ENCODE measurements around the gene AHRR.

DNA sequence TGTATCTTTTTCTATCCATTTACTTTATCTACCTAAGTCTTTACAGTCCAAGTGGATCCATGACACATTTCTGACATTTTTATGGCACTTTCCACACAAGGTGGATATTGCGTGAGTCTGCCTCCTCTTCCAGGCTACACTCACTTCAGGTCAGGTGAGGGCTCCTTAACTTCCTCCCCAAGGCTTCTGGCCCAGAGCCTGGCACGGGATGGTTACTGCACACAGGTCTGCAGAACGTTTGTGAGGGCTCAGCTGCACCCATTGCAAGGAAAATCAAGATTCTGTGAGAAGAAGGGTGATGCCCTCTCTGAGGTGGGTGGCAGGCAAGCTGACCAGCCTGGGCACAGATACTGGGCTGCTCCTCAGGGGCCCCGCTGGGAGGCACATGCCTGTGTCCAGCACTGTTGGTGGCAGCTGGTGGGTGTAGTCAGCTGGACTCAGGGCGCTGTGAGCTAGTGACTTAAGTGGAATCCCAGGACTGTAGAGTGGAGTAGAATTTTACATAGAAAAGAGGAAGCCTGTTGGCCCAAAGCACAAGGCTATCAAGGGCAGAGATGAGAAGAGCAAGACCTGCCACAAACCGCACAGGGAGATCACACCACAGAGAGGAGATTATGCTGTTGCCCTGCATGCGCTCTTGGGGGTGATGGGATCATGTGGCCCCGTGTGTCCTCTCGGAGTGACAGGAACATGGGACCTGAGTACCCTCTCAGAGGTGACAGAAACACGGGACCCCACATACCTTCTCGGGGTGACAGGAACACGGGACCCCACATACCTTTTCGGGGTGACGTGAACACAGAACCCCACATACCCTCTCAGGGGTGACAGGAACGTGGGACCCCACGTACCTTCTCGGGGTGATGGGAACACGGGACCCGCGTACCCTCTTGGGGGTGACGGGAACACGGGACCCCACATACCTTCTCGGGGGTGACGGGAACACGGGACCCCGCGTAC lies 21.3 kb downstream of the AHRR start:
- TF ChIP-seq, protein P1, sequence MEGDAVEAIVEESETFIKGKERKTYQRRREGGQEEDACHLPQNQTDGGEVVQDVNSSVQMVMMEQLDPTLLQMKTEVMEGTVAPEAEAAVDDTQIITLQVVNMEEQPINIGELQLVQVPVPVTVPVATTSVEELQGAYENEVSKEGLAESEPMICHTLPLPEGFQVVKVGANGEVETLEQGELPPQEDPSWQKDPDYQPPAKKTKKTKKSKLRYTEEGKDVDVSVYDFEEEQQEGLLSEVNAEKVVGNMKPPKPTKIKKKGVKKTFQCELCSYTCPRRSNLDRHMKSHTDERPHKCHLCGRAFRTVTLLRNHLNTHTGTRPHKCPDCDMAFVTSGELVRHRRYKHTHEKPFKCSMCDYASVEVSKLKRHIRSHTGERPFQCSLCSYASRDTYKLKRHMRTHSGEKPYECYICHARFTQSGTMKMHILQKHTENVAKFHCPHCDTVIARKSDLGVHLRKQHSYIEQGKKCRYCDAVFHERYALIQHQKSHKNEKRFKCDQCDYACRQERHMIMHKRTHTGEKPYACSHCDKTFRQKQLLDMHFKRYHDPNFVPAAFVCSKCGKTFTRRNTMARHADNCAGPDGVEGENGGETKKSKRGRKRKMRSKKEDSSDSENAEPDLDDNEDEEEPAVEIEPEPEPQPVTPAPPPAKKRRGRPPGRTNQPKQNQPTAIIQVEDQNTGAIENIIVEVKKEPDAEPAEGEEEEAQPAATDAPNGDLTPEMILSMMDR (IDR thresholded peaks at IDR 0.05): no peak
- TF ChIP-seq POLR2A (IDR thresholded peaks at IDR 0.05): no peak
